NCI-H146 (cell line): Measurements from ENCODE around the gene NINJ2.
"Not testable (repeated sequence)": the region's sequence is repeated elsewhere in the genome, so short reads cannot be mapped to it uniquely, and the experiment has no call there.

Source experiments
- DNase-seq: peaks from one replicate; lab custom pipeline; 2025; lab: John Stamatoyannopoulos, UW

NINJ2 gene

DNA sequence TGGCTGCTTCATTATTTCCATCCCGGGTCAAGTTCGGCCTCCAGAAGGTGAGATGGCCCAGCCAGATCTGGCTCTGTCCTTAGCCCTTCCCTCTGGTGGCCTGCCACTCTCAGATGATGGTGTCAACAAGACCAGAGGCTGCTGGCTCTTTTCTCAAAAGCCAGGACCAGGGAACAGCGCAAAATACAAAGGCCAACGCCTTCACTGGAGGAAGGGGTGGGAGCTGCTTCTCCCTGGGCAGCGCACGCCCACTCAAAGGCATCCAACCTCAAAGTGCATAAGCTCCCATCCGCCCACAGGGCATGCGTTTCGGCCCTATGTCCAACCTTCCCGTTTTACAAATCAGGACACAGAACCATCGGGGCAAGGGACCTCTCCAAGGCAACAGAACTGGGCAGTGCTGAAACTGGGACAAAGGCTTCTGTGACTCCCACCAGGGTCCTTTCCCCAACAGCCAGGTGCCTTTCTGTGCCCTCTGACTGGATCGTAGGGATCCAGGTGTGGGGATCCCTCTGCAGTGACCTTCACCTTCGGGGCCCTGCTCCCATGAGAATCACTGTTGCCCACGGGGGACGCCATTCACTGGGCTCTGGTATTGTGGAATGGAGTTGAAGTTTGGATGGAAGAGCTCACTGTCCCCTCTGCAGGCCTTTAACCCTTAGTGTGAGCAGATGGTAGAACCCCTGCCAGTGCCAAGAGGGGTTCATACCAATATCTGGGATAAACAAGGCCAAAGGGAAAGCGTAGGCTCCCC is 76.8 kb downstream of the NINJ2 start:
- no peak for DNase-seq

DNA sequence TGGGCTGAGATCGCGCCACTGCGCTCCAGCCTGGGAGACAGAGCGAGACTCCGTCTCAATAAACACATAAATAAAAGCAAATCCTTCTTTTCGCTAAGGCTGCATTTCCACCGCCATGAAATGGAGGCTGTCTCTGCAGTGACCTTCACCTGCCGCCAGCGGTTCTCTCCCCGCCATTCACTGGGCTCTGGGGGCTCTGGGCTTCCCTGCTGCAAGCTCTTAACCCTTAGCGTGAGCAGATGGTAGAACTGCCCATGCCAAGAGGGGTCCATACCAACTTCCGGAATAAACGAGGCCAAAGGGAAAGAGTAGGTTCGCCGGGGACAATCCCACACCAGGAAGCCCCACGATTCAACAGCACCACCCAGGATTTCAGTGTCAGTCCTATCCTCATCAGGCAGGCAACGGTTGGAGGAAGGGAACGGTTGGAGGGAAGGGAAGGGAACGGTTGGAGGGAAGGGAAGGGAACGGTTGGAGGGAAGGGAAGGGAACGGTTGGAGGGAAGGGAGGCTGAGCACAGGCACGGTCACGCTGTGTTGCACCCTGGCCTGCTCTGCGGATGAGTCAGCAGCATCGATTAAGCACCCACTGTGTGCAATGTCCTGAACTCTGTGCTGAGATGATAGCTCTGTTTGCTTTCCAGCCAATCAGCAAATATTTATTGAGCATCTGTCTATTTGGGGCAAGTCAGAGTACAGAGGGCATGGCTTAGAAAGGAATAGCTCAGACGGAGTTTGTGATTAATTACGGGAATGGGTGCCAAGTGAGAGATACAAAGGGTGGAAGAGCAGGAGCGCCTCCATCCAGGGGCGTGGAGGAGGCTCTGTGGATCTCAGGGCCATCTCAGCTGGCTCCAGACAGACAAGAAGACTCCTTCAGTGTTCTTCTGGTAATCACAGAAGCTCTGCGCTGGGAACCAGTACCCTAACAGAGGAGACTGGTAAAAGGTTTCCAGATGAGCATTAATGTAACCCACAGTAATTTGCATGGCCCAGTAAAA is 77.9 kb downstream of the NINJ2 start:
- DNase-seq = peak; percentile 65

DNA sequence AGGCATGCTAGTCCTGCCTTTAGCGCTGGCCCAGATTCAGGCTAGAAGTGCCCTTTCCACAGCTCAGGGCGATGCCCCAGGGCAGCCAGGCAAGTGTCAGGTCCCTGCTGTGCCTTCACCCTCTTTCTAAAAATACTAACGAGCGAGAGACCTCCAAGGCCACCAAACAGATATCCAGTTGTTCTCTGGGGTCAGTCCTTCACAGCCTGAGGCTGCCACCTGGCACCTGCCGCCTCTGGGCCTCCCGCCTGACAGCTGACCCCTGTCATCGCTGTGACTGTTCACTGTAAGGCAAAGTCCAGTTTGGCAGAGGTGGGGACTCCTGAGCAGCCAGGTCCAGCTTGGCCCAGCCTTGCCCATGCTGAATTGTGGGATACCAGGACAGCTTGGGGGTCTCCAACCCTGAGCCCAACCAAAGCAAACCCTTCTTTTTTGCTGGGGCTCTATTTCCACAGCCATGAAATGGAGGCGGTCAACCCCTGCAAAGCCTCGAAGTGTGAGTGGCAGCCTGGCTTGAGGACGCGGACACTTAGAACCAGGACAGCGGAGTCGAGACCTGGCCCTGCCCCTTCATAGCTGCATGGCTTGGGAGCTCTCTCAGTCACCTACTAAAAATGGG is 79.9 kb downstream of the NINJ2 start:
- DNase-seq = peak; percentile 91

DNA sequence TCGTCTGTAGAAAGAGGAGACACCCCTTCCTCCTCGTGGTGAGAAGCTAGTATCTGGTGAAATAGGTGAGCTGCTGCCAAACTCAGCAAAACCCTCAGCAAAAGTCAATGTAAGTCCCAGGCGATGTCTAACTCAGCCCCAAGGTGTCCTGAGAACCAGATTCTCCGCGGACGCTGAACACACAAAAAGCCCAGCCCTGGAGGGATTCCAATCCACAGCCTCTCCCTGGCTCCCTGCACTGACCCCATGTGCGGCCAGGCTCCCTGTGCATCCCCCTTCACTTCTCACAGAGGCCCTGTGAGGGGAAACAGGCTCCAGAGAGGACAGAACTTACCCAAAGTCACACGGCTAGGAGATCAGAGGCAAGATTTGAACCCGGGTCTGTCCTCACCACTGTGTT is 81.5 kb downstream of the NINJ2 start:
- DNase-seq = no peak

DNA sequence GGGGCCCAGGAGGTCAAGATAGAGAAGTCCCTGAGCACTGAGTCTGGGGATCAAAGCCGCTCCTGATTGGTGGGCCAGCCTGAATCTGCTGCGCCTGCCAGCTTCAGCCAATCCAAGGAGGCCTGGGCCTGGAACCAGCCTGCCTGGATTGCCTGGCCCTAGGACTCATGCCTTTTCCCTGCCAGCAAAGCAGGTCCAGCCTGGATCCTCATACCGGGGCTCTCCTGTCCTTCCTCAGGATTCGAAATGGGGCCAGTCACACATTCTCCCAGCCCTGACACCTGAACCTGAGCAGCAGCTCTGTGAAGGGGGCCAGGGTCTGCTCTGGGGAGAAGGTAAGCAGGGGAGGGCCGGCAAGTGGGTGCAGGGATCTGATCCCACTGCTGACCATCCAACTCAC is 81.9 kb downstream of the NINJ2 start:
- DNase-seq = no peak

DNA sequence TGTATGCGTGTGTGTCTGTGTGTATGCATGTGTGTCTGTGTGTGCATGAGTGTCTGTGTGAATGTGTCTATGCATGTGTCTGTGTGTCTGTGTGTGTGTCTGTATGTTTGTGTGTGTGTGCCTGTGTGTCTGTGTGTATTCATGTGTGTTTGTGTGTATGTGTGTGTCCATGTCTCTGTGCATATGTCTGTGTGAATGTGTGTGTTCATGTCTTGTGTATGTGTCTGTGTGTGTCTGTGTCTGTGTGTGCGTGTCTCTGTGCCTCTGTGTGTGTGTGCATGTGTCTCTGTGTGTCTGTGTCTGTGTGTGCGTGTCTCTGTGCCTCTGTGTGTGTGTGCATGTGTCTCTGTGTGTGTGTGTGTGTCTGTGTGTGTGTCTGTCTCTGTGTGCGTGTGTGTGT is 82.4 kb downstream of the NINJ2 start:
- DNase-seq = no peak

DNA sequence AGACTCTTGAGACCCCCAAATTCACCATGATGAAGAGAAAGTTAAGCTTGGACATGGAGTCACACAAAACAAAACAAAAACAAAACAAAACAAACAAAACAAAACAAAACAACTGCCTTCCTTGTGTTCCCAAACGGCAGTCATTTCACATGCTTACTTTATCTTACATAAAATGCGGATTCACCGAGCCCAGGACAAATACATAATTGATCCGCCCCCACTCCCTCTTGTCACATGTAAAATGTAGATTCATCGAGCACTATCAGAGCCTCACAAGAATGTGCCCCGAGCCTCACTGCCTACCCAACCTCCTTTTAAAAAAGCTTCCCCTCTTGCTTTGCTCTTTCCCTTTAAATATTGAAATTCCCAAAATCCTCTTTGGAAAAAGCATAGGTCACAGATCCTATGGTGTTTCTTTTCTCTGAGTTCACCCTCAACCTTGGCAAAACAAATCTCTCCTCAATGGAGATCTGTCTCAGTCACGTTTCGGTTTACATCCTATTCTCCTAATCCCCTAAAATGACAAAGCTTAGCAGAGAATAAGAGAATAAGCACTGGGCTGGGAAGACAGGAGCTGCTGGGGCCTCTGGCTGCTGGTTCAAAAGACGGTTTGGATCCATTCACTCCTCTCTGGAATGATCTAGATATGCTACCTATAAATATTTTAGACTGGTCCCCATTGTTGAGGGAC is 83.7 kb downstream of the NINJ2 start:
- no peak for DNase-seq

DNA sequence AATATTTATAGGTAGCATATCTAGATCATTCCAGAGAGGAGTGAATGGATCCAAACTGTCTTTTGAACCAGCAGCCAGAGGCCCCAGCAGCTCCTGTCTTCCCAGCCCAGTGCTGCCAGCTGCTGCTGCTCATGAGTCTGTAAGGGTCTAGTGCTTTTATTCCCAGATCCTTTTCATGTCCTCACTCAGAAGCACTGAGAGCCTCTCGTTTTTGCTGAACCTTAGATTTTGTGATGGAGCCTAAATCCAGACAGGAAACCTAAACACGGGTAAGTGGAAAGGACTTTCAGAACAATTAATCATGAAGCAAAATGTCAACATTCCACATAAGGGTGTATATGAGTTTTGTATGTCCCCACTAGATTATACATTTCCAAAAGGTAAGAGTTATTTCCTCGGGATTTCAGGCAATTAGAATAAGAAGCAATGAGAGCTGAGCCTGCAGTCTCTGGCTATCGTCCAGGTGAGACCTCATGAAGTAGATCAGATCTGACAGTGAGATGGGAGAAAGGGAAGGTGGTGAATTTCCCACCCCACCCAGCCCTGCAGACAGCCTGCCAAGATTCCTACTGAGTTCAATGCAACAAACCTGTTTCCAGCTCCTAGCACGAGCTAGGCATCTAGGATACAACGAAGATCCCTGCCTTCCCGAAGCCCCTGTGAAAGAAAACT is 84.4 kb downstream of the NINJ2 start:
- no peak for DNase-seq

DNA sequence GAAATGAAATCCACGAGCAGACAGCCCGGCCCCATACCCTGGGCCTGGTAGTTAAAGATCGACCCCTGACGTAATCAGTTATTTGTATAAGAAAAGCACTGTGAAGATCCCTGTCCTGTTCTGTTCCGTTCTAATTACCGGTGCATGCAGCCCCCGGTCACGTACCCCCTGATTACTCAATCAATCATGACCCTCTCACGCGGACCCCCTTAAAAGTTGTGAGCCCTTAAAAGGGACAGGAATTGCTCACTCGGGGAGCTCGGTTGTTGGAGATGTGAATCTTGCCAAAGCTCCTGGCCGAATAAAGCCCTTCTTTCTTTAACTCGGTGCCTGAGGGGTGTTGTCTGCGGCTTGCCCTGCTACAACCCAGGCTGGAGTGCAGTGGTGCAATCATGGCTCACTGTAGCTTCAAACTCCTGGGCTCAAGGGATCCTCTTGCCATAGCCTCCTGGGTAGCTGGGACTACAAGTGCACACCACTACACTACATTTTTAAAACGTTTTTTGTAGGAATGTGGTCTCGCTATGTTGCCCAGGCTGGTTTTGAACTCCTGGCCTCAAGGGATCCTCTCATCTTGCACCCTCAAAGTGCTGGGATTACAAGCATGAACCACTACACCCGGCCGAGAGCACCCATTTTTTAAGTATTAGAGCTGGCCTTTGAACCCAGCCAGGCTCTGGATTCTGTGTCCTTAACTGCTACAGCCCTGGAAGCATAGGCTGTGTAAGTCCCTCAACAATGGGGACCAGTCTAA is 85.1 kb downstream of the NINJ2 start:
- not testable (repeated sequence) for DNase-seq

DNA sequence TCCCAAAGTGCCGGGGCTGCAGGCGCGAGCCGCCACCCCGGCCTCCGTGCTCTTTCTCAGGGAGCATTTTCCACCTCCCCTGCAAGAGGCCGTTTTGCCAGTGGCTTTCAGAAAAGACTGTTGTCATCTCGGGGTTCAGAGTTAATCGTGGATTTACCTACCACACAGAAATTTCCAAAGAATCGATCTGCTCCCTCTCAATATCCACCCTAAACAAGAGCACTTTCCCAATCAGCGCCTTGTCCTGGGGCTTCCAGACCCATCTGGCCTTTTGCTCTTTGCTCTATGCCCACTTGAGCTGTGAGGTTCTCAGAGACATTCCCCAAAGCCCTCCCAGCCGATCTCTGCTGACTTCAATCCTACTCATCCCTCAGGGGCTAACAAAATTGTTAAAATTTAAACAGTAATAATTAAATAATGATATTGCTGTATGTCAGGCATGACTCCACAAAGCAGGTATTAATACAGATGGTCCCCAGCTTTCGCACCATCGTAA is 86.6 kb downstream of the NINJ2 start:
- no peak for DNase-seq

DNA sequence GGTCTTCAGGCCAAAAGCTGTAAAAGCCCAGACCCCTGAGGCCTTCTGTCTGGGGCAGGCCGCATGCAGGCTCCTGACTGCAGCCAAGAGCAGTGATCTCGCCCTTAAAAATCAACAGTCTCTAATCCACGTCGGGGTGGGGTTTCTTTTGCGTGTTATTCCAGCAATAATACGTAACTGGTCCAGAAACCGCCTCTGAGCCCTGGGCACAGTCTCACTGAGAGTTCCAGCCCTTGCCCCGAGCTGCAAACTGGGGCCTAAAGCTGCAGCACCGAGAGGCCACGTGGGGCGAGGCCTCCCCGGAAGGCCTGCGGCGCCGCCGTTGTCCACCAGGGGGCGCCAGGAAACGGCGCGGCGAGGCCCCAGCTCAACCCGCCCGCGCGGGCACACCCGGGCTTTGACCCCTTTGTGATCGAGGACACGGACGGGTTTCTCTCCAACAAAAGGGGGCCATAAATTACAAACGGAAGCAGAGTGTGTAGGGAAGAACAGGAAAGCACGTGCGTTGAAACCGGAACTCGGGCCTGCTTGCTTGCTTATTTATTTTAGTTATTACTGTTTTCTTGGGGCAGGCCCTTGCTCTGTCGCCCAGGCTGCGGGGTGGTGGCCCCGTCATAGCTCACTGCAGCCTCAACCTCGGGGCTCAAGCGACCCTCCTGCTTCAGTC is 87.2 kb downstream of the NINJ2 start:
- peak; percentile 80 for DNase-seq

DNA sequence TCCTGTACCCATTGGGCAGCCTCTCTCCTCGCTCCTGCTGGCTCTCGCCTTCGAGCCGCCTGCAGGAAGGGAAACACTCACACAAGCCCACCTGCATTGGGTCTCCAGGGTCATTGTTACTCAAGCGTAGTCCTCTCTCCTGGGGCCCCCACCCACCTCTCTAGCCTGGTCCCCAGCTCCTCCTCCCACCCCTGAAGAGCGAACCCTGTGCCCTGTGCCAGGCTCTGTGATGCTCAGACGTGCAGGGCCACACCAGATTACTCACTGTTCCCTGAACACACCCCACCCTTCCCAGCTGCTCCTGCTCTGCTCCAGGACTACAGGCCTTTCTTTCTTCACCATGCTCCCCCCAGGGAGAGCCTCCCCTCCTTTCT is 88.1 kb downstream of the NINJ2 start:
- DNase-seq = no peak

DNA sequence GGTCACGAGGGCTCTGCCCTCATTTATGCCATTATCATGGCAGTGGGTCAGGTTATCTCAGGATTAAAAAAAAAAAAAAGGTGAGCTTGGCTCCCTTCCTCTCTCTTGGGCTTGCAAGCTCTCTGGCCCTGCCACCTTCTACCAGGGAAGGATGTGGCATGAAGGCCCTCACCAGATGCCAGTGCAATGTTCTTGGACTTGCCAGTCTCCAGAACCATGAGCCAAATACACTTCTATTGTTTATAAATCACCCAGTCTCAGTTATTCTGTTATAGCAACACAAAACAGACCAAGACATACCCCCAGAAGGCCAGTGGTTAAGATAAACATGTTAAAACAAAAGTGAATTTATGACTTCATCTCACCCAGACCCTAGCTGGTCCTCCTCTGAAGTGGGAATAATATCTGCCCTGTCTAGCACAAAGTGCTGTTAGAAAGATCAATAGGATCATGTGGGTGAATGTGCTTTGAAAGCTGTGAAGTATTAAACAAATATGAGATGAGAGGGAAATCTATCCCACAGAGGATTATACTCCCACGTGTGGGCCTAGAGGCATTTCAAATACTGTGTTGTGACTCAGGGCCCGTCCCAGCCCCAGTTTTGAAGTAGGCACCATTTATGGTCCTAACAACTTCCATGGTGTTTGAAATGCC is 88.6 kb downstream of the NINJ2 start:
- no peak for DNase-seq

DNA sequence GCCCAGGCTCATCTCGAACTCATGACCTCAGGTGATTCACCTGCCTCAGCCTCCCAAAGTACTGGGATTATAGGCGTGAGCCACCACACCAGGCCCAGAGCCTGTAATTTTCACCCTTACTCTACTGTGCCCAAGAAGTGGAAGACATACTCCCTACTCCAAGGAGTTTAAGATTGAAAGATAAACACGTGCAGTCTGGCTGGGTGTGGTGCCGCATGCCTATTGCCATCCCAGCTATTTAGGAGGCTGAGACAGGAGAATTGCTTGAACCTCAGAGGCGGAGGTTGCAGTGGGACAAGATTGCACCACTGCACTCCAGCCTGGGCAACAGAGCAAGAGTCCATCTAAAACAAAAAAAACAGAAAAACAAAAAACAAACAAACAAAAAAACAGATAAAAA is 90.0 kb downstream of the NINJ2 start:
- no peak for DNase-seq

DNA sequence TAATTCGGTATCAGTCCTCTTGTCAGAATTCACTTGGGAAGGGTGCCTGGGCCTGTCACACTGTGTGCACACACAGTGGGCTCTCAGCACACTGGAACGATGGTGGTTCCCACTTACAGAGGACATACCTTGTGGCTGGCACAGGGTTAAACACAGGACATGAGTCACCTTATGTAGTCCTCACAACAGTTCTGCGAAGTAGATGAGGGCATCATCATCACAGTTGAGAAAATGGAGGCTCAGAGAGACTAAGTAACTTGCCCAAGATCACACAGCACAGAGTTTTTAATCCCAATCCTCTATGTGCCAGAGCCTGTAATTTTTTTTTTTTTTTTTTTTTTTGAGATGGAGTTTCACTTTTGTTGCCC is 90.7 kb downstream of the NINJ2 start:
- DNase-seq = no peak

DNA sequence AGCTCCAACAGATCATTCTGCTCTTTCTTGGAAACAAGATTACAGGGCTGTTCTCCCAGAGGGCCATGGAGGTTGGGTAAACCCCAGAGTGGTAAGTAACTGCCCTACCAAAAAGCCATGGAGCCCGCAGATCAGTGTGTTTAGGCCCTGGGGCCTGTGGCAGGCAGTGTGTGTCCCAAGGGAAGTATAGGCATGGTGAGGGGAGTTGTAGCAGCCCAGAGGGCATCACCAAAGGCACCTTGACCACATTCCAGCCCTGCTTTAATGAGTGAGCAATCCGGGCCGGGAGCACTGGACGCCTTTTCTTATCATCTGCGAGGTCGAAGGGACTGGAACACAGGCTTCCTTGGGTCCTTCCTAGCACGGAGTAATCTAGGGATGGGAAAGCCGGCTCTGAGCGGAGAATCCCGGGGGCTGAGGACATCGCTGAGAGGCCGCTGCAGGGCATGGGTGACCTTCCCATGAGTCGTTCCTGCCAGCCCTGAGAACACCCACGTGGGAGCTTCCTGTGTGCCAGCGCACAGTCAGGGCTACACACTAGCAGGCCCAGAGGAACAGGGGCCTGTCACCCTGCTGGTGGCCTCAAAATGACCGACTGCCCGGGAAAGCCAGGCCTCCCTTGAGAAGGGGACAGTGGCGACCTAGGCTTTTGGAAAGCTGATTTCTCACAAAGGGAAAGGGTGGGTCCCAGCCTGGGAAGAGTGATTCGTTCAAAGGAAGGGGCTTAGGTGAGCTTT is 91.3 kb downstream of the NINJ2 start:
- no peak for DNase-seq

DNA sequence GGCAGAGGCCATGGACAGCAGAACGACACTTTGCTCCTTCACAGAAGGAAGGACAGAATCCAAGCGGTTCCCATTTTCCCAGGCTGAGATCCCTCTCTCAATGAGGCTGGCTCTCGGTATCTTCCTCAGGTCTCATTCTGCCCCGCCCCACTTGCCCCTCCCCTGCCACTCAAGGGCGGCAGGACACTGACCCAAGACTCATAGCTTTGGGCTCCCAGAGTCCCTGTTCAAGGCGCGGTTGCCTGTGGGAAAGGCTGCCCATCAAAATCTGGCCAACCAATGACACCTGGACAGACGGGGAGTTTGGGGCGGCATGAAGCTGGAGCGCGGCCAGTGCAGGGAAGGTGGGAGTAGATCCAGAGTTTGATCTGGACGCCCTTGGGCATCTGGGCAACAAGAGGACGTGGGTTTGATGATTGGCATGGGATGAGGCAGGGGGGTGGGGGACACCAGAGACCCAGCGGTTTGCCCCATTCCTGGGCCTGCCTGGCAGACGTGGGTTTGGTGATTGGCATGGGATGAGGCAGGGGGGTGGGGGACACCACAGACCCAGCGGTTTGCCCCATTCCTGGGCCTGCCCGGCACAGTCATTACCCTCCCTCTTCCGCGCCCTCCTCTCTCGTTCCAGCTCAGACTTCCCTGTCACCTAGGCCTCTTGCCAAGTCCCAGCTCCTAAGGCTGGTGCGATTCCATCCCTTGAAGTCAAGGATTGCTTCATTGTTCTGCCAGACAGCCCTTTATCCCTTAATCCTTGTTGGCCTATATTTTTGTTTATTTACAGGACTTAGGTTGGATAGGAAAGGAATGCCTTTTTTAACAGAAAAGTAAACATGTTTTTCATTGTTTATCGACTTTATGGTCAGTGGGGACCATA is 92.1 kb downstream of the NINJ2 start:
- no peak for DNase-seq

DNA sequence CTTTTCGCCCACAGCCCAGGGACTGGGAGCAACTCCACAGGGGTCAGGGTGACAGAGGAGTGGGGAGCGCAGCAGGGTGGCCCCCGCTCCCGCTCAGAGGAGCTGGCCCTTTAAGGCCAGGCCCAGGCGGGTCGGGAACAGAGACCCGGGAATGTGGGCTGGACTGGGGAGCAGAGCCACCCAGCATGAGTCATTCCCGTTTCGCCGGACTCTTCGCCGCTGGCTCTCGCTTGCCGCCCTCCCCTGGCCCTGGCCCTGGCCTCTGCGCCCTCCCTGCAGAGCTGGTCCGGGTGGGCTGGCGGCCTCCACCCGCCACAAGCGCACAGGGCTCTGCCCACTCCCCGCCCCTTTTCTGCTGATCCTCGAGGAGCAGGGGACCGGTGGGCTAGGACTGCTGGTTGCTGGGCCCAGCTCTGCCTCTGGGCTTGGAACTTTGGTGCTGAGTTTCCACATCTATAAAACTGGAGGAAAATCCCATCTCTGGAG is 92.8 kb downstream of the NINJ2 start:
- no peak for DNase-seq
